Osteoblast (primary cell): ENCODE results near the gene GPR25. TPM values are rescaled to one million over a fixed set of nuclear protein-coding genes. Genes with fewer than 3 reads are reported as not detected.

Source experiments
- DNase-seq: peaks from one replicate; pipeline ENCODE4 v3.0.0; 2011; ENCODE audit warnings: low spot score, mixed read lengths; ENCODE audit not compliant: insufficient read length; ENCODE audit errors: missing footprints
- H2AFZ ChIP-seq: 2 replicates; pipeline ENCODE4 v1.6.0; 2011; ENCODE audit warnings: mild to moderate bottlenecking, low read length
- H3K27ac ChIP-seq: 2 replicates; pipeline ENCODE4 v1.5.1; 2011; ENCODE audit warnings: mild to moderate bottlenecking, low read depth, low read length, moderate library complexity
- H3K27me3 ChIP-seq: 2 replicates; pipeline ENCODE4 v1.6.0; 2012; ENCODE audit warnings: mild to moderate bottlenecking, control low read depth, inconsistent platforms, low read length, moderate library complexity; ENCODE audit not compliant: insufficient read depth
- H3K36me3 ChIP-seq: 2 replicates; pipeline ENCODE4 v1.5.1; 2011; ENCODE audit warnings: mild to moderate bottlenecking, low read length, control low read depth, moderate library complexity; ENCODE audit not compliant: insufficient read depth
- H3K4me1 ChIP-seq: 2 replicates; pipeline ENCODE4 v1.5.1; 2011; ENCODE audit warnings: mild to moderate bottlenecking, low read length, control low read depth, moderate library complexity; ENCODE audit not compliant: insufficient read depth
- H3K4me2 ChIP-seq: 2 replicates; pipeline ENCODE4 v1.6.0; 2011; ENCODE audit warnings: mild to moderate bottlenecking, low read length; ENCODE audit not compliant: insufficient read depth
- H3K4me3 ChIP-seq: fragments of 200-600 bp; sonication (generic); 3 replicates; pipeline ENCODE4 v1.5.1; 2012; ENCODE audit warnings: mild to moderate bottlenecking, low read length, inconsistent platforms; ENCODE audit not compliant: insufficient read depth
- H3K79me2 ChIP-seq: 2 replicates; pipeline ENCODE4 v1.6.0; 2012; ENCODE audit warnings: mild to moderate bottlenecking, low read length, control low read depth, inconsistent platforms; ENCODE audit not compliant: insufficient read depth
- H3K9me3 ChIP-seq: 2 replicates; pipeline ENCODE4 v1.5.1; 2011; ENCODE audit warnings: low read depth, low read length, control low read depth
- H4K20me1 ChIP-seq: 2 replicates; pipeline ENCODE4 v1.6.0; 2012; ENCODE audit warnings: mild to moderate bottlenecking, low read length, control low read depth; ENCODE audit not compliant: insufficient read depth
- CTCF ChIP-seq: IDR thresholded peaks from 2 replicates; pipeline ENCODE4 v1.5.1; 2011; ENCODE audit warnings: mild to moderate bottlenecking, low read depth, low read length, moderate library complexity; ENCODE audit errors: extremely low read depth
- total RNA-seq: library from RNA; depleted of rRNA; stranded (reverse); fragments of >200 nt; gene quantifications from 2 replicates; pipeline ENCODE4 v1.2.3, GENCODE V29; 2012

Gene GPR25
- total RNA-seq = not detected in 2 replicates

- Histone ChIP-seq H3K27me3 (peaks cover 64% of the 10 kb centered on the region), H3K27ac (no peak within 1 kb of the TSS), H2AFZ (no peak within 1 kb of the TSS), H3K4me3 (peak within 1 kb of the TSS; percentile 33), H4K20me1 (no peaks in the 10 kb centered on the region), H3K4me1 (no peaks in the 10 kb centered on the region), H3K36me3 (no peaks in the 10 kb centered on the region), H3K9me3 (no peaks in the 10 kb centered on the region), H3K4me2 (peak within 1 kb of the TSS; percentile 48), H3K79me2 (no peaks in the 10 kb centered on the region)
- no peak for TF ChIP-seq CTCF
- no peak for DNase-seq
These were observed at the start of gene GPR25 for GRCh38 chr1:200872446-200873115. GPR25 (plus strand) TSS chr1:200872981; CDS start chr1:200873038, 57 bp downstream.

GRCh38 chr1:200831091-200831490 lies 41.7 kb upstream of the GPR25 start:
- H3K4me1 ChIP-seq = no peaks in the 10 kb centered on the region
- no peaks in the 10 kb centered on the region for H3K9me3 ChIP-seq
- H4K20me1 ChIP-seq = no peaks in the 10 kb centered on the region
- no peak overlapping the region for H3K4me2 ChIP-seq
- no peak overlapping the region for H2AFZ ChIP-seq
- H3K4me3 ChIP-seq = no peak overlapping the region
- no peaks in the 10 kb centered on the region for H3K27me3 ChIP-seq
- H3K27ac ChIP-seq = no peak overlapping the region
- H3K36me3 ChIP-seq = peaks cover 8% of the 10 kb centered on the region
- DNase-seq = no peak
- peaks cover 33% of the 10 kb centered on the region for H3K79me2 ChIP-seq
- TF ChIP-seq CTCF = no peak

GRCh38 chr1:200834383-200834782 lies 38.4 kb upstream of the GPR25 start:
- no peak overlapping the region for H3K27ac ChIP-seq
- peaks cover 33% of the 10 kb centered on the region for H3K79me2 ChIP-seq
- H4K20me1 ChIP-seq = peaks cover 6% of the 10 kb centered on the region
- H2AFZ ChIP-seq = no peak overlapping the region
- no peak for DNase-seq
- H3K36me3 ChIP-seq = peaks cover 10% of the 10 kb centered on the region
- no peak overlapping the region for H3K4me3 ChIP-seq
- TF ChIP-seq CTCF = no peak
- H3K4me1 ChIP-seq = peaks cover 20% of the 10 kb centered on the region
- no peaks in the 10 kb centered on the region for H3K27me3 ChIP-seq
- no peaks in the 10 kb centered on the region for H3K9me3 ChIP-seq
- no peak overlapping the region for H3K4me2 ChIP-seq

GRCh38 chr1:200836213-200836612 lies 36.6 kb upstream of the GPR25 start:
- Histone ChIP-seq H3K36me3 (peaks cover 14% of the 10 kb centered on the region), H3K4me1 (peaks cover 22% of the 10 kb centered on the region), H4K20me1 (peaks cover 6% of the 10 kb centered on the region), H3K27me3 (no peaks in the 10 kb centered on the region), H3K4me3 (no peak overlapping the region), H3K9me3 (no peaks in the 10 kb centered on the region), H2AFZ (no peak overlapping the region), H3K79me2 (peaks cover 29% of the 10 kb centered on the region), H3K27ac (no peak overlapping the region), H3K4me2 (no peak overlapping the region)
- TF ChIP-seq CTCF = no peak
- no peak for DNase-seq
